ENCODE data around the gene JADE1.

Gene JADE1

DNA sequence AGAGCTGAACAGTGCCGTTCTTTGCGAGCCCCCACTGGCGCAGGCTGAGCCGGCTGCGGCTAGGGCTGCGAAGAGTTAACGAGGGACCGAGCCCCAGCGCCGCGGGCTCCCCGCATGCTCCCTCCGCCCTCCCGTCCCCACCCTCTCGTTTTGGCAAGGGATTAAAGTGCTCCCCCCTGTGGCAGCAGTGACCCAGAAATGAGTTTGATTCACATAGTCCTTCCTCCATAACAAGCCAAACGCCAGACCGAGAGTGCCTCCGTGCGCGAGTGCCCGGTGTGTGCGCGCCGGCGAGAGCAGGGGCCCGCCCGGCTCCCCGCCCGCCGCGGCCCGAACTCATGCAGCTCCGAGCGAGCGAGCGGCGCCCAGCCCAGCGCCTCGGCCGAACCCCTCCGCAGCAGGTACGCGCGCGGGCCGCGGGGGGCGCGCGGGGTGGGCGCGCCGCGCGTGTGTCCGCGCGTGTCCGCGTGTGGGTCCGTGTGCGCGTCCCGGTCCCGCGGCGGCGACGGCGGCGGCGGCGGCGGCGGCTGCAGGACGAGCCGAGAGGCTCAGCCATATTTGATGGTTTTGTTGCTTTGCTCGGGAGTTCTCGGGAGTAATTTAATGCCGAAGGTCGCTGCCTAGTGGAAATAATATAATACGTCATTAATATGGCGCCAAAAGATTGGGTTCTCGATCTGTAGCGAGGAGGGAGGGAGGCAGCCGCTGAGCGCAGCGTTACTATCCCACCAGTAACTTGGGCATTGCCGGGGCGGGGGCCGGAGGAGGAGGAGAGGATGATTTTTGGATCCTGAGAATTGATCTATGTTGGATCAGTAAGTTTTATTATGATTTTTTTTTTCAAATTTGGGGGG lies at the start of gene JADE1:
Gene JADE1 (plus strand): TSS at position 224 of the 854 bp plus-strand sequence. CDS start 22,059 bp downstream, outside the sequence.
- no peaks in the 10 kb centered on the region for H3K36me3 ChIP-seq (ENCODE audit: insufficient read depth, low read length)
- peak within 1 kb of the TSS; percentile 100 for H3K9ac ChIP-seq (ENCODE audit: low read depth, low read length)
- H3K9me3 ChIP-seq (ENCODE audit: control insufficient read depth, insufficient read depth, low read length): no peaks in the 10 kb centered on the region
- H3K4me1 ChIP-seq (ENCODE audit: insufficient read depth, low read length): peaks cover 2% of the 10 kb centered on the region; the same call in 1 of the 2 replicates

DNA sequence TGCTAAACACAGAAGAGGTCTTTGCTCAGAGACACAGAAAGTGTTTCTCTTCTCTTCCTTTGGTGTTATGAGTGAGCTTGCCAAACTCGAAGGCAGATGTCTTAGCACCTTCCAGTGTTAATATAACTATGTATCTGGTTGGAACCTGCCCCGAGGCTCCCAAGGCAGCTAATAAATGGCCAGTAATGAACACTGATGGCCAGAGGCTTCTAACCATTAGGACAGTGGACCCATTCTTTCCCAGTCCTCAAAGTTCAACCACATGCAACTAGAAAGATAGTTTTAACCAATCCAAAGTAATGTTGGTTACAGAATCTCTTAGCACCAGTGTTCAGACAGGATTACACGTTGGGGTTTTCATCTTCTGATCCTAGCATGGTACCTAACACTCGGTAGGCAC lies 42.7 kb upstream of the JADE1 start:
- no peak overlapping the region for H3K9ac ChIP-seq (ENCODE audit: low read depth, low read length)
- no peaks in the 10 kb centered on the region for H3K9me3 ChIP-seq (ENCODE audit: control insufficient read depth, insufficient read depth, low read length)
- no peaks in the 10 kb centered on the region for H3K4me1 ChIP-seq (ENCODE audit: insufficient read depth, low read length)
- no peaks in the 10 kb centered on the region for H3K36me3 ChIP-seq (ENCODE audit: insufficient read depth, low read length)

DNA sequence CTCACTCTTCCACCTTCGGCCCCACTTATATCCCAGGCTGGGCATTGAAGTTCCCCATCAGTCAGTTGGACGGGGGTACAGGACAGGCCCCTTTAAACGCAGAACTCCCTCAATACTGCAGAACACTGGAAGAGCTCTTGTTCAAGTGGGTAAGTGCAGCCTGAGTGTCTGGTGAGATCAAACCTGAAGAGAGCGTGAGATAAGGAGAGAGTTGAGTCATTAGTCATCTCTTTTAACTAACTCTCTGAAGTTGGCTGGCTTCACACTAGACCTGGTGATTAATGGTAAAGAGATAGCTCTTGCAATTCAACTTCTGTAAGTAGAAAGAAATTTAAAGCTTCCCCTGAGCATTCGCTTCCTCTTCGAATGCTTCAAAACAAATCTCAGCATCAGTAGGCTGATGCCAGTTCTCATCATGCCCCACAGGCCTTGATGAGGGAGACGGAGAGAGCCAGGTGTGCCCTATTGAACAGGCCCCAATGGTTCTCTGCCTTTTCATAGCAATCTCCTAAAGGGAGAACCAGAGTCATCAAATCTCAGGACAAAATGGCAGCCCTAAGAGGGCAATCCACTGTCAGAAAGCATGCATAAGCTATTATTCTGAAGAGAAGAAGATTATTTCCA lies 41.0 kb upstream of the JADE1 start:
- H3K36me3 ChIP-seq (ENCODE audit: insufficient read depth, low read length): no peaks in the 10 kb centered on the region
- no peak overlapping the region for H3K9ac ChIP-seq (ENCODE audit: low read depth, low read length)
- H3K4me1 ChIP-seq (ENCODE audit: insufficient read depth, low read length): no peaks in the 10 kb centered on the region
- H3K9me3 ChIP-seq (ENCODE audit: control insufficient read depth, insufficient read depth, low read length): no peaks in the 10 kb centered on the region

GRCh38 chr4:128769011-128769410 lies 40.5 kb upstream of the JADE1 start:
- no peaks in the 10 kb centered on the region for H3K9me3 ChIP-seq (ENCODE audit: control insufficient read depth, insufficient read depth, low read length)

DNA sequence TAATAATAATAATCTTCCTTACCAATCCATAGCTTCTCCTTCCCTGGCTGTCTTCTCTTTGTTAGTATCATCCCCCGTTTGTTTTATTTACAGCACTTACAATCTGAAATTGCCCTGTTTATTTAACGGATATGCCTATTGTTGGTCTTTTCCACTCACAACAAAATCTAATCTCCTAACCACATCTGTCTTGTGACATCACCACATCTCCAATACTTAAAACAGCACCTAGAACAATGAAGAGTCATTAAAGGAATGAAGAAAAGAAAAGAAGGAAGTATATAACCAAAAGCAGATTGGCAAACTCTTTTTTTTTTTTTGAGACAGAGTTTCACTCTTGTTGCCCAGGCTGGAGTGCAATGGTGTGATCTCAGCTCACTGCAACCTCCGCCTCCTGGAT lies 38.7 kb upstream of the JADE1 start:
- H3K9ac ChIP-seq (ENCODE audit: low read depth, low read length): no peak overlapping the region
- no peaks in the 10 kb centered on the region for H3K9me3 ChIP-seq (ENCODE audit: control insufficient read depth, insufficient read depth, low read length)
- H3K36me3 ChIP-seq (ENCODE audit: insufficient read depth, low read length): no peaks in the 10 kb centered on the region
- no peaks in the 10 kb centered on the region for H3K4me1 ChIP-seq (ENCODE audit: insufficient read depth, low read length)

More at GRCh38 chr4:128769011-128769410, 40.5 kb upstream of the JADE1 start:
- Histone ChIP-seq H3K9ac (ENCODE audit: low read depth, low read length) (no peak overlapping the region), H3K36me3 (ENCODE audit: insufficient read depth, low read length) (no peaks in the 10 kb centered on the region), H3K4me1 (ENCODE audit: insufficient read depth, low read length) (no peaks in the 10 kb centered on the region)

DNA sequence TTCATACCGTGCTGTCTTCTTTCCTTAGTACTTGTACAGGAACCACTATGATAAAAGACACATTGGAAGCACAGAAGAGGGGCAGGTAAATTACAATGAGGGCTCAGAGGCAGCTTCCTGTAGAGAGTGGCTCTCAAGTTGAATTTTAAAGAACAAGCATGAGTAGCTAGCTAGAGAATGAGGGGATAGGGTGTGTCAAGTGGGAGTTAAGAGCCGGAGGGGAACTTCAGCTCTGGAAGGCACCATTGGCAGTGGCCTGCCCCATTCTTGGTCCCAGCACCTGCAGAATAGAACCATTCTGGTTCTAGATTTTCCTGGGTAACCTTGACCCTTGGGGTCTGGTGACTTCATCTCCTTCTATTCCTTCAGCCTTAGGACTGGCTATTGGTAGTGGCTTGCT lies 34.0 kb upstream of the JADE1 start:
- Histone ChIP-seq H3K9me3 (ENCODE audit: control insufficient read depth, insufficient read depth, low read length) (no peaks in the 10 kb centered on the region; the same call in 1 of the 2 replicates), H3K36me3 (ENCODE audit: insufficient read depth, low read length) (no peaks in the 10 kb centered on the region), H3K9ac (ENCODE audit: low read depth, low read length) (no peak overlapping the region), H3K4me1 (ENCODE audit: insufficient read depth, low read length) (no peaks in the 10 kb centered on the region)

- Histone ChIP-seq H3K4me1 (ENCODE audit: insufficient read depth, low read length) (no peaks in the 10 kb centered on the region), H3K36me3 (ENCODE audit: insufficient read depth, low read length) (no peaks in the 10 kb centered on the region), H3K9me3 (ENCODE audit: control insufficient read depth, insufficient read depth, low read length) (no peaks in the 10 kb centered on the region; the same call in 1 of the 2 replicates), H3K9ac (ENCODE audit: low read depth, low read length) (no peak overlapping the region)
Measured at GRCh38 chr4:128775916-128776315, 33.6 kb upstream of the JADE1 start.

DNA sequence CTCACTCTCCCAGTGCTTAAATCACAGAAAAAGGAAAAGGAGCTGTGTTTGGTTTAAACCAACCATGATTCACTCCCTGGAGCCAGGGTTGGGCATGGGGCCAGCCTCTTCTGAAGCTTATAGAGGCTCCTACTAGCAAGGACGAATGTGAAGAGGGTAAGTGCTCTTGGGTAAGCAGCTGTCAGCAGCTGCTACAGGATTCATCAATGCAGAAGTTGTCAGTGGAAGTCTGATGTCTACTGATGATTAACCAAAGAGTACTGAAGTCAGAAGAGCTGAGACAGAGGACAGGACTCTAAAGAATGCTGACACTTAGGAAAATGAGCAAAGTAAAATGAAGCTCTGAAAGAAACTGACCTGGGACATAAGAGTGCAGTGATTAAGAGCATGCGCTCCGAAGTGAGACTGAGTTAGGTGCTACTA lies 32.7 kb upstream of the JADE1 start:
- H3K9ac ChIP-seq (ENCODE audit: low read depth, low read length): no peak overlapping the region
- H3K36me3 ChIP-seq (ENCODE audit: insufficient read depth, low read length): no peaks in the 10 kb centered on the region
- no peaks in the 10 kb centered on the region for H3K4me1 ChIP-seq (ENCODE audit: insufficient read depth, low read length)
- H3K9me3 ChIP-seq (ENCODE audit: control insufficient read depth, insufficient read depth, low read length): no peaks in the 10 kb centered on the region; the same call in 1 of the 2 replicates

GRCh38 chr4:128780688-128781087 lies 28.8 kb upstream of the JADE1 start:
- no peaks in the 10 kb centered on the region; the same call in 1 of the 2 replicates for H3K9me3 ChIP-seq (ENCODE audit: control insufficient read depth, insufficient read depth, low read length)
- H3K4me1 ChIP-seq (ENCODE audit: insufficient read depth, low read length): peaks cover 4% of the 10 kb centered on the region
- H3K9ac ChIP-seq (ENCODE audit: low read depth, low read length): no peak overlapping the region
- no peaks in the 10 kb centered on the region for H3K36me3 ChIP-seq (ENCODE audit: insufficient read depth, low read length)

- H3K4me1 ChIP-seq (ENCODE audit: insufficient read depth, low read length): peaks cover 7% of the 10 kb centered on the region
- H3K9ac ChIP-seq (ENCODE audit: low read depth, low read length): no peak overlapping the region
- H3K9me3 ChIP-seq (ENCODE audit: control insufficient read depth, insufficient read depth, low read length): no peaks in the 10 kb centered on the region
- H3K36me3 ChIP-seq (ENCODE audit: insufficient read depth, low read length): no peaks in the 10 kb centered on the region
Measured at GRCh38 chr4:128782076-128782715, 27.3 kb upstream of the JADE1 start.

DNA sequence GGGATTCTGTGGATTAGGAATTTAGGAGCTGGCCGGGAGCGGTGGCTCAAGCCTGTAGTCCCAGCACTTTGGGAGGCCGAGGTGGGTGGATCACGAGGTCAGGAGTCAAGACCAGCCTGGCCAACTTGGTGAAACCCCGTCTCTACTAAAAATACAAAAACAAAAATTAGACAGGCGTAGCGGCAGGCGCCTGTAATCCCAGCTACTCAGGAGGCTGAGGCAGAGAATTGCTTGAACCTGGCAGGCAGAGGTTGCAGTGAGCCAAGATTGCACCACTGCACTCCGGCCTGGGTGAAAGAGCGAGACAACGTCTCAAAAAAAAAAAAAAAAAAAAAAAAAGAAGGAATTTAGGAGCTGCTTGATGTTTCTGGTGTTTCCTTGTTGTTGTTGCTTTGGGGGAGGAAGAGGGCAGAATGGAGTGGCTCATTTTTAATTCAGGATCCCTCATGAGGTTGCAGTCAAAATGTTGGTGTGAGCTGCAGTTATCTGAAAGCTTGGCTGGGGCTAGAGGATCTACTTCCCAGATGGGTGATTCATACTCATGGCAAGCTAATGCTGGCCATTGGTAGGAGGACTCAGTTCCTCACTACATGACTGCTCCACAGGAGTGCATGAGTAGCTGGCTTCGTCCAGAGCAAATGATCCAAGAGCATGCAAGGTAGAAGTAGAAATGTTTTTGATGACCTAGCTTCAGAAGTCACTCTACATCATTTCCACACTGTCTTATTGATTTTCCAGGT lies 26.5 kb upstream of the JADE1 start:
- Histone ChIP-seq H3K9ac (ENCODE audit: low read depth, low read length) (no peak overlapping the region), H3K36me3 (ENCODE audit: insufficient read depth, low read length) (no peaks in the 10 kb centered on the region), H3K4me1 (ENCODE audit: insufficient read depth, low read length) (peaks cover 12% of the 10 kb centered on the region), H3K9me3 (ENCODE audit: control insufficient read depth, insufficient read depth, low read length) (no peaks in the 10 kb centered on the region)

GRCh38 chr4:128787509-128788311 lies 21.8 kb upstream of the JADE1 start:
- no peak overlapping the region for H3K9ac ChIP-seq (ENCODE audit: low read depth, low read length)
- peaks cover 12% of the 10 kb centered on the region for H3K4me1 ChIP-seq (ENCODE audit: insufficient read depth, low read length)
- no peaks in the 10 kb centered on the region for H3K36me3 ChIP-seq (ENCODE audit: insufficient read depth, low read length)
- no peaks in the 10 kb centered on the region for H3K9me3 ChIP-seq (ENCODE audit: control insufficient read depth, insufficient read depth, low read length)

DNA sequence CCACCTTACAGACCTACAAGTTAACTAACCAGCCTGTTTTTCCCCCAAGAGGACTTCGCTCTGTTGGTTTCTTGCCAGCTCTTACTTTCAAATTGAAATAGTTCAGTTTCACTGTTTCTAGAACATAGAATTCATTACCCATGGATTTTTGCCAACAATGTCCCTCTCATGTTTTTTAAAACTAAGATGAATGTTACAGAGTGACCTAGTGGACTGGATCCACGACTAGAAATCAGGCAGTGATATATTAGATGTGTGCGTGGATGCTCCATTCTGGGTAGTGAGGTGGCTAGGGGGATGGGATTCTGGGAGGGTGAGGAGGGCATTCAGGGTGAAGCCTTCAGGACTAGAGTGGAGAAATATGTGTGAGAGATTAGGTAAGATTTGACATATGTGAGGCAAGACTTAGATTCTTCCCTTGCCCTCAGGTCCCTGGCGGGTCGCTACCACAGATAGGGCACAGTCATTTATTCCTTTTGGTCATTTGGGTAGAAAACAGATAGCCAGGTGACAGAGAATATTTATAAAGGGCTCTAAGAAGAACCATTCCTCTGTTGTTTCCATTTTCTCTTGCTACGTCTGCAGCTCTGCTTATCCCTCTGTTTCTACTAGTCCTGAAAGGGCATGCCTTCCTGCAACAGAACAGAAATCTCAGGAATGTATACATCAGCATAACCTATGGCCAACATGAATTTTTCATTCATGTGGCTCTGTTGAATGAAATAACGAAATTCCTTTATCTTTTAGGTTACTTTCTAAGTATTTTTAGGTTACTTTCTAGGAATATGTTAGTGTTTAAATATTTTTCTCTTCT lies 15.4 kb upstream of the JADE1 start:
- no peaks in the 10 kb centered on the region for H3K9me3 ChIP-seq (ENCODE audit: control insufficient read depth, insufficient read depth, low read length)
- H3K4me1 ChIP-seq (ENCODE audit: insufficient read depth, low read length): peaks cover 8% of the 10 kb centered on the region
- H3K36me3 ChIP-seq (ENCODE audit: insufficient read depth, low read length): no peaks in the 10 kb centered on the region
- H3K9ac ChIP-seq (ENCODE audit: low read depth, low read length): no peak overlapping the region
